Activated effector memory CD4-positive, alpha-beta T cell treated with anti-CD3 and anti-CD28 coated beads, Interleukin-2, amount 50 U/mL, for 16 hours (primary cell): Measurements from ENCODE around the gene TRAPPC3.

Source experiments
- DNase-seq: peaks from one replicate; pipeline ENCODE4 v3.0.0-alpha.2; 2020

Gene TRAPPC3

GRCh38 chr1:36150296-36151133 lies 1.2 kb upstream of the TRAPPC3 start:
- peak; percentile 91 for DNase-seq

- no peak for DNase-seq
Observed at GRCh38 chr1:36149973-36150295, 648 bp upstream of the TRAPPC3 start.

- DNase-seq = no peak
Observed at GRCh38 chr1:36148821-36149236, 457 bp downstream of the TRAPPC3 start.

GRCh38 chr1:36144413-36144812 lies 4.9 kb downstream of the TRAPPC3 start:
- no peak for DNase-seq

GRCh38 chr1:36143424-36143823 lies 5.9 kb downstream of the TRAPPC3 start:
- no peak for DNase-seq

- no peak for DNase-seq
Observed at GRCh38 chr1:36142121-36142520, 7.2 kb downstream of the TRAPPC3 start.

- no peak for DNase-seq
Observed at GRCh38 chr1:36139521-36139920, 9.8 kb downstream of the TRAPPC3 start.

- DNase-seq = no peak
Observed at GRCh38 chr1:36137776-36138175, 11.5 kb downstream of the TRAPPC3 start.

GRCh38 chr1:36137226-36137625 lies 12.1 kb downstream of the TRAPPC3 start:
- DNase-seq = no peak

GRCh38 chr1:36136535-36136934 lies 12.8 kb downstream of the TRAPPC3 start:
- DNase-seq = no peak

GRCh38 chr1:36135796-36136195 lies 13.5 kb downstream of the TRAPPC3 start:
- DNase-seq = no peak

GRCh38 chr1:36135330-36135667 lies 14.0 kb downstream of the TRAPPC3 start:
- no peak for DNase-seq

- DNase-seq = no peak
Observed at GRCh38 chr1:36134505-36135329, 14.6 kb downstream of the TRAPPC3 start.

GRCh38 chr1:36134031-36134430 lies 15.3 kb downstream of the TRAPPC3 start:
- DNase-seq = no peak

- no peak for DNase-seq
Observed at GRCh38 chr1:36133484-36133883, 15.8 kb downstream of the TRAPPC3 start.

- DNase-seq = no peak
Observed at GRCh38 chr1:36132029-36132428, 17.3 kb downstream of the TRAPPC3 start.

GRCh38 chr1:36128905-36129206 lies 20.4 kb downstream of the TRAPPC3 start:
- DNase-seq = no peak

- no peak for DNase-seq
Observed at GRCh38 chr1:36128126-36128904, 21.0 kb downstream of the TRAPPC3 start.

- no peak for DNase-seq
Observed at GRCh38 chr1:36126797-36127500, 22.3 kb downstream of the TRAPPC3 start.

GRCh38 chr1:36126005-36126716 lies 23.1 kb downstream of the TRAPPC3 start:
- no peak for DNase-seq

GRCh38 chr1:36125129-36125991 lies 23.9 kb downstream of the TRAPPC3 start, which contains the start of gene COL8A2:
COL8A2 (minus strand) TSS chr1:36125222; CDS start chr1:36100242, 24,980 bp downstream.
- no peak for DNase-seq
